Coronary artery (tissue), 2 donors: ENCODE measurements around the gene CHAT.

ENCODE experiments used
- DNase-seq: peaks from one replicate; pipeline ENCODE4 v3.0.0-alpha.2; 2017; ENCODE audit warnings: low spot score
- H3K27ac ChIP-seq, 2 donors: fragments of 200-600 bp; sonication (generic); one replicate each; pipeline ENCODE4 v1.5.1; 2016 to 2019
- H3K4me3 ChIP-seq: fragments of 200-600 bp; sonication (generic); 2 replicates; pipeline ENCODE4 v1.5.1; 2016; ENCODE audit warnings: mild to moderate bottlenecking, moderate library complexity
- TF ChIP-seq, protein P1 (sequence below): fragments of 200-600 bp; sonication (generic); IDR thresholded peaks from one replicate; pipeline ENCODE4 v1.5.1; 2019; ENCODE audit warnings: antibody characterized with exemption

Gene CHAT

DNA sequence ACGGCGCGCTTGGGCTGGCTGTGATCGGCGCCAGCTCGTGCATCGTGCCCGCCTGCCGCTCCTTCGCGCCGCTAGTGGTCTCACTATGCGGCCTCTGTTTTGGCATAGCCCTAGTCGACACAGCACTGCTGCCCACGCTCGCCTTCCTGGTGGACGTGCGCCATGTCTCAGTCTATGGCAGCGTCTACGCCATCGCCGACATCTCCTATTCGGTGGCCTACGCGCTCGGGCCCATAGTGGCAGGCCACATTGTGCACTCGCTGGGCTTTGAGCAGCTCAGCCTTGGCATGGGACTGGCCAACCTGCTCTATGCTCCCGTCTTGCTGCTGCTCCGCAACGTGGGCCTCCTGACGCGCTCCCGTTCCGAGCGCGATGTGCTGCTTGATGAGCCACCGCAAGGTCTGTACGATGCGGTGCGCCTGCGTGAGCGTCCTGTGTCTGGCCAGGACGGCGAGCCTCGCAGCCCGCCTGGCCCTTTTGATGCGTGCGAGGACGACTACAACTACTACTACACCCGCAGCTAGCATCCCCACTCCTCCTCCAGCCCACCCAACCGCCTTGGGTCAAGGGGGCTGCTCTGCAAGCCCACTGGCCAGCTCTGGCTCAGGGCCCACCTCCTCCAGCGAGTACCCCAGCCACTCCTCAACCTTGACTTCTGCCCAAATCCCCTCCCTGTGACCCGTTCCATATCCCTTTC, 1.9 kb upstream of the CHAT start:
- TF ChIP-seq, protein P1, sequence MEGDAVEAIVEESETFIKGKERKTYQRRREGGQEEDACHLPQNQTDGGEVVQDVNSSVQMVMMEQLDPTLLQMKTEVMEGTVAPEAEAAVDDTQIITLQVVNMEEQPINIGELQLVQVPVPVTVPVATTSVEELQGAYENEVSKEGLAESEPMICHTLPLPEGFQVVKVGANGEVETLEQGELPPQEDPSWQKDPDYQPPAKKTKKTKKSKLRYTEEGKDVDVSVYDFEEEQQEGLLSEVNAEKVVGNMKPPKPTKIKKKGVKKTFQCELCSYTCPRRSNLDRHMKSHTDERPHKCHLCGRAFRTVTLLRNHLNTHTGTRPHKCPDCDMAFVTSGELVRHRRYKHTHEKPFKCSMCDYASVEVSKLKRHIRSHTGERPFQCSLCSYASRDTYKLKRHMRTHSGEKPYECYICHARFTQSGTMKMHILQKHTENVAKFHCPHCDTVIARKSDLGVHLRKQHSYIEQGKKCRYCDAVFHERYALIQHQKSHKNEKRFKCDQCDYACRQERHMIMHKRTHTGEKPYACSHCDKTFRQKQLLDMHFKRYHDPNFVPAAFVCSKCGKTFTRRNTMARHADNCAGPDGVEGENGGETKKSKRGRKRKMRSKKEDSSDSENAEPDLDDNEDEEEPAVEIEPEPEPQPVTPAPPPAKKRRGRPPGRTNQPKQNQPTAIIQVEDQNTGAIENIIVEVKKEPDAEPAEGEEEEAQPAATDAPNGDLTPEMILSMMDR: no peak
- DNase-seq: peak; percentile 54
- H3K4me3 ChIP-seq: peak overlapping the region; percentile 59
- H3K27ac ChIP-seq: no peak overlapping the region

DNA sequence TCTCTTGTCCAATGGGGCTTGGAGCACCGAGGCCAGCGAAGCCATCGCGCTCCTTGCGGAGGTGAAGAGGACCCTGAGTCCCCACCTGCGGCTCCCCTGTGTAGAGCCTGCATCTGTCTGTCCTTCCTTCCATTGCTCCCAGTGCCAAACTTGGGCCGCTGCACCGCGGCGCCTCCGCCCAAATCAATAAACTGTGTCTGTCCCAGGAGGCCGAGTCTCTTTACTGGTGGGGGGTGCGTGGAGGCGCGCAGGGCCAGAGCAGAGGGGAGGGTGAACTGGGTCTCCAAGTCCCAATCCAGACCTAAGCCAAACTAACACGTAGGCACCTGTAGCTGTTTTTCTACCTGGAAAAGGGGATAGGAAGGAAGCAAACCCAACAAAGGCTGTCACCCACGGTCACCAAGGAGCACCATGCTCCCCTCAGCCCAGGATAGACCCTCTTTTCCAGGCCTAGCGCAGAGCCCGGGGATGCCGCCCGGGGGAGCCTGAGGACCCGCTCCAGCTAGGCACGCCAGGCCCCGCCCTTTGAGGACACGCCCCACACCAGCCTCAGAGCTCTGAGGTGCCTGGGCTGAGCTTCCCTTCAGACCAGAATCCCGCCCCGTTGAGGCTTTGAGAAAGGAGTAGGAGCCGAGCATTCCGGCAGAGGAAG, 1.2 kb upstream of the CHAT start:
- DNase-seq: peak; percentile 63
- Histone ChIP-seq H3K4me3 (no peak overlapping the region), H3K27ac (no peak overlapping the region)
- TF ChIP-seq, protein P1: no peak

DNA sequence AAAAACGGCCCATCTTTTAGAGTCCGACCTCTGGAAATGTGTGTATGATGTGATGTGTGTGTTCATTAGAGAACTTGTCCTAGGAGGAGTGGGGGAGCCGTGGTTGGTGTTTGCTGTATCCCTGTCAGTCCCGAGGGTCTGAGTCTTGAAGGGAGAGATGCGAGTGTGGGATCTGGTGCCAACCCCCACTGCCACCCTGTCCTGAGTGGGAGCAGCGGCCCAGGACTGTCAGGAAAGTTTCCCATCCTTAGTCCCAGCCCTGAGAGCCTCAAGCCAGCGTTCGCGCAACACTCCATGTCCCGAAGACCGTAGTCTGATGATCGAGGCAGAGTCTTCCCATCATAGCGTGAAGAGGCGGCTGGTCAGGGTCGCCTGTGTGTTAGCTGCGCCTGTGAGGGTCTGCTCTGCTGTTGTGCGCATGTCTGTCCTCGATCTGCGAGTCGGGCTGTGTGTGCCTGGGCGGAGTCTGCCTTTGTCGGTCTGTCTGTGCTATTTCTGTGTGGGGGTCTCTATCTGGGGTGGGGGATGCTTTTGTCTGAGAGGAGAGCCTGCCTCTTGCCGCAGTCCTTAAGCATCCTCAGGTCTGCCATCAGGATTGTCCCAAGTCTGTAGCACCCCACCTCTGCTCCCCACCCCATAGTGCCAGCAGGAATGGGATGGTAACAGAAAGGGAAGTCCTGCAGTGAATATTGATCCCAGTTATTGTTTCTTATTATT, 514 bp upstream of the CHAT start:
- TF ChIP-seq, protein P1: no peak
- H3K27ac ChIP-seq: no peak overlapping the region
- peak; percentile 52 for DNase-seq
- no peak overlapping the region for H3K4me3 ChIP-seq

DNA sequence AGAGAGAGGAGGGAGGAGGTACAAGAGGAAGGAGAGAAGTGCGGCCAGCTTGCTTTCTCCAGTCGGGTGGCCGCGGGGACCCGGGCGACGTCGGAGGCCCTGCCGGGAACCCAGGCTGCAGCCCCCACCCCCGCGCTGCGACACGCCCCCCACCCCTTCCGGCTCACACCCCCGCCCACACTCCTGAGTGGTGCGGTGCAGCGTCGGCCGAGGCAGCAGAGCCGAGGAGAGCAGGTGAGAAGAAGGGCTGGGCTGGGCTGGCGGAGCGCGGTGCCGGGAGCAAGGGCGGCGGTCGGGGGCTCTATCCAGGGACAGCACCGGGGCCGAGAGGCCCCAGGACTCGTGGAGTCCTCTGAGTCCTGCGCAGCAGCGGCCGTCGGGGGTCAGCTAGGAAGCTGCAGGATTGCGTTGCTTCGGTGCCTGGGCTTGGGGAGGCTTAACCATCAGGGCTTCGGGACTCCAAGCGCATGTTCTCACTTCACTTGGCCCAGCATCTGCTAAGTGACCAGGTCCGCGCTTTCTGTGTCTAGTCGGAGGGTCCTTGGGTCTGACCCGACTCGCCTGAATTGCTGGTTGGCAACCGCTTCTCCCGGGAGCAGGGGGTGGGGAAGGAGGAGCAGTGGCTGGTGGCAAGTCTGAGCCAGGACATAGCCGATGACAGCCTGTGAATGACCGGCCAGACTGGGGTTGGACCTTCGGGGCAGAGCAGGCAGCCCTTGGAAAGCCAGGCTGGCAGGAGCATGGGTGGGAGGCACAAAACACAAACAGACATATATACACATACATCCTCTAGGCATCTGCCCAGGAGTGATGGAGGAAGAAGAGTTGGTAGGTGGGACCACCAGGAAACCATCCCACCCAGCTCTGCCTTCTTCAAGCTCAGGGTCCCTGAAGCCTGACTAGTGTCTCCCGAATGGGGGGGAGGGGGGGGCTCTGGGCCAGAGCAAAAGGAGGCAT, 683 bp downstream of the CHAT start:
- H3K27ac ChIP-seq: no peak overlapping the region
- H3K4me3 ChIP-seq: no peak overlapping the region
- TF ChIP-seq, protein P1: no peak
- DNase-seq: peak; percentile 49

DNA sequence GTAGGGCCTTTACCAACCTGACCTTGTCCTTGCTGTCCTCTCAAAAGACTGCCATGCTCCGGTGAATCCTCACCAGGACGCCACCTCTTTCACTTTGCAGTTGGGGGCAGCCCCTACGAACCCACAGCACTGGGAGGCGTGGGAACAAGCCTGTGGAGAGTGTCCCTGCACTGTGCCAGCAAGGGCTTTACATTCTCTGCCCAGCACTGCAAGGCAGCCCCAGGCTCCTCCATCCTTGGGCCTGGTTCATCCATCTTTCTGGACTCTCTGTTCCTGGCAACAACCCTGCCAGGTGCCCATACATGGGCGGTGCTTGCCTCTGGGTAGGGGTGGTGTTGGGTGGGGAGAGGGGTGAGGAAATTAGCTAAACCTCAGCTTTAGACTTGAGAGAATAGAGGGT, 1.4 kb downstream of the CHAT start:
- peak; percentile 50 for DNase-seq
- no peak overlapping the region for H3K4me3 ChIP-seq
- TF ChIP-seq, protein P1: no peak
- no peak overlapping the region for H3K27ac ChIP-seq

DNA sequence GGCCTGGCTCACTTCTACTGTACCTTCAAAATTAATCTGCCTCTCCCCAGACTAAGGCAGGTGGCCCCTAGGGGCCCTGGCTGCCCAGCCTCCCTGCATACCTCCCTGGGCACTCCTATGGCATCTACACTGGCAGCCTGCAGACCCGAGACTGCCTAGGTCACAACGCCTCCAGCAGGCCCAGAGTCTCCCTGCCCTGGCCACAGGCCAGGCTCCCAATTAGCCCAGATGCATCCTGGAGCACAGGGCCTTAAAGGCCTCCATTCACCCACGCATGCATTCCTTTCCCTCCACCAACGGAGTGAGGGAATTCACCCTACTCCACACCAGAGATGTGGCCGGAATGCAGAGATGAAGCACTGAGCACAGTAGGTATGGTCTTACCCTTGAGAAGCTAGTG, 1.9 kb downstream of the CHAT start:
- Histone ChIP-seq H3K27ac (no peak overlapping the region), H3K4me3 (no peak overlapping the region)
- peak; percentile 64 for DNase-seq
- TF ChIP-seq, protein P1: no peak
